SK-N-SH treated with all-trans-retinoic acid at 6 μM for 48 hours (cell line): ENCODE measurements around the gene ICA1.

ENCODE experiments used
- ARNTL ChIP-seq: fragments of 450-650 bp; formaldehyde crosslinking; IDR thresholded peaks from 2 replicates; pipeline ENCODE4 v1.5.0; 2020; ENCODE audit warnings: low read depth, mild to moderate bottlenecking, moderate library complexity, borderline replicate concordance
- CREB5 ChIP-seq: fragments of 250-450 bp; sonication (Bioruptor Pico); IDR thresholded peaks from 2 replicates; pipeline ENCODE4 v1.5.1; 2020; ENCODE audit warnings: low read depth, mild to moderate bottlenecking, moderate library complexity
- PATZ1 ChIP-seq: fragments of 250-450 bp; sonication (Bioruptor Pico); IDR thresholded peaks from 2 replicates; pipeline ENCODE4 v1.8.0; 2020; ENCODE audit warnings: mild to moderate bottlenecking, moderate library complexity, borderline replicate concordance
- POU6F1 ChIP-seq: fragments of 250-450 bp; sonication (Bioruptor Pico); IDR thresholded peaks from 2 replicates; pipeline ENCODE4 v1.8.0; 2021; ENCODE audit warnings: low read depth, mild to moderate bottlenecking, moderate library complexity, borderline replicate concordance
- TCF4 ChIP-seq: fragments of 250-450 bp; sonication (Bioruptor Pico); IDR thresholded peaks from 2 replicates; pipeline ENCODE4 v1.8.0; 2021; ENCODE audit warnings: mild to moderate bottlenecking, moderate library complexity, borderline replicate concordance

GRCh38 chr7:8134089-8134733 lies 127.8 kb downstream of the ICA1 start:
- TF ChIP-seq POU6F1 (CRISPR knock-in tag) (no peak), ARNTL (CRISPR knock-in tag) (no peak), PATZ1 (CRISPR knock-in tag) (no peak), CREB5 (CRISPR knock-in tag) (no peak), TCF4 (CRISPR knock-in tag) (no peak)
